ENCODE data around the gene RASA2.

DNA sequence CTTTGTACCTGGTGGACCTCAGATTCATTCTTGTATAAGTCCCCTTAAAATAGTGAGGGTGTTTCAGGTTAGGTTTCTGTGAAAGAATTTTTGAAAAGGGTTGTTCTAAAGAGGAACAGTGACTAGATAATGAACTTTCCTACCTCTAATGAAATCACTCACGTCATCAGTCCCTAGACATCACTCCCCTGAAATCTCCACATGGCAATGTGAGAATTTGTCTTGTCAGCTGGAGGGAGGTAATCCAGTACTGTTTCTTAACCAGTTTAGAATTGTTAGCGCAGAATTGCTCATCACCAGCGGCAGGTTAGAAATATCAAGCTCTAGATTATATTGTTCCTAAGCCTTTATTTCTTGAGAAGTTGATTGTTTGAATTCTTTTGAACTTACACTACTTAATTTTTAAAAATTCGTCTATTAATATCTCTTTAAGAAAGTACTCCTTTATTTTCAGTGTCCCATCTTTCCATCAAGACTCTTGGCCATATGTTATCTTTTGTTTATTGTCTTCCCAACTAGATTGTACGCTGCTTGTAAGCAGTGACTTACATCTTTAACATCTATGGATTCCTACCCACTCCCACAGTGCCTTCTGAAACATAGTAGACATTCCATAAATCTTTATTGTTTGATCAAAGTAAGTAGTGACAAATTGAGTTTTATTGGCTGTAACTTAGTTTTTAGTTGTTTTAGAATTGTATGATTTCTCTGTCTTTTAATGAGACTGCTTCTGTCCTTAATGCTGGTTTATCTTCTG is 52.8 kb downstream of the RASA2 start:
- TF ChIP-seq POLR2AphosphoS5 (IDR thresholded peaks at IDR 0.05) (no peak), POLR2A (IDR thresholded peaks at IDR 0.05) (no peak)
- TF ChIP-seq, protein P1, sequence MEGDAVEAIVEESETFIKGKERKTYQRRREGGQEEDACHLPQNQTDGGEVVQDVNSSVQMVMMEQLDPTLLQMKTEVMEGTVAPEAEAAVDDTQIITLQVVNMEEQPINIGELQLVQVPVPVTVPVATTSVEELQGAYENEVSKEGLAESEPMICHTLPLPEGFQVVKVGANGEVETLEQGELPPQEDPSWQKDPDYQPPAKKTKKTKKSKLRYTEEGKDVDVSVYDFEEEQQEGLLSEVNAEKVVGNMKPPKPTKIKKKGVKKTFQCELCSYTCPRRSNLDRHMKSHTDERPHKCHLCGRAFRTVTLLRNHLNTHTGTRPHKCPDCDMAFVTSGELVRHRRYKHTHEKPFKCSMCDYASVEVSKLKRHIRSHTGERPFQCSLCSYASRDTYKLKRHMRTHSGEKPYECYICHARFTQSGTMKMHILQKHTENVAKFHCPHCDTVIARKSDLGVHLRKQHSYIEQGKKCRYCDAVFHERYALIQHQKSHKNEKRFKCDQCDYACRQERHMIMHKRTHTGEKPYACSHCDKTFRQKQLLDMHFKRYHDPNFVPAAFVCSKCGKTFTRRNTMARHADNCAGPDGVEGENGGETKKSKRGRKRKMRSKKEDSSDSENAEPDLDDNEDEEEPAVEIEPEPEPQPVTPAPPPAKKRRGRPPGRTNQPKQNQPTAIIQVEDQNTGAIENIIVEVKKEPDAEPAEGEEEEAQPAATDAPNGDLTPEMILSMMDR (IDR thresholded peaks at IDR 0.05 in 8 of 11, conservative IDR thresholded peaks at IDR 0.05 in 3 of 11), result no peak
